GM10266 (cell line): Measurements from ENCODE around the gene LSM14A.
A peak's percentile ranks its signal among the peaks of the same experiment; 100 is the strongest.

Source experiments
- DNase-seq: peaks from one replicate; pipeline ENCODE4 v3.0.0; 2012; ENCODE audit errors: extremely low spot score
- TF ChIP-seq, protein P1 (sequence below): IDR thresholded peaks from 2 replicates; pipeline ENCODE4 v1.5.1; 2012; ENCODE audit warnings: mild to moderate bottlenecking, low read depth; ENCODE audit not compliant: control insufficient read depth, insufficient read depth; ENCODE audit errors: missing control alignments

Gene LSM14A

DNA sequence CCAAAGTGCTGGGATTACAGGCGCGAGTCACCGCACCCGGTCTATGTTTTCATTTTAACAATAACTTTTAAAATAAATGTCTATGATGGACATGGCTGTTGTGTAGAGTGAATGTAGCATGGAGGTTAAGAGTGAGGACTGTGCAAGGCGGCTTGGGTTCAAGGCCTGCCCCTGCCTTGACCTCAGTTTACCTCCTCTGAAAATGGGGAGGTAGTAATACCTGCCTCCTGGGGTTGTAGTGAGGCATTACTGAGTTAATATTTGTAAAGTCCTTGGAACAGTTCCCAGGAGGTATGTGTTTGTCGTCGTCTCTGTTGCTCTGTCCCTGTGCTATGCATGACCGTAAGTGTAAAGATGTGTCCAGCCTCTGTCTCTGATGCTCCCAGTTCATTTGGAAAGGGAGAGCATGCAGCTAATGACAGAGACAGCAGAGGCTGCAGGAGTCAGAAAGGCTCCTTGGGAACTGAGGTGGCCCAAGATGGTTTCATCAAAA is 91.5 kb downstream of the LSM14A start:
- TF ChIP-seq, protein P1, sequence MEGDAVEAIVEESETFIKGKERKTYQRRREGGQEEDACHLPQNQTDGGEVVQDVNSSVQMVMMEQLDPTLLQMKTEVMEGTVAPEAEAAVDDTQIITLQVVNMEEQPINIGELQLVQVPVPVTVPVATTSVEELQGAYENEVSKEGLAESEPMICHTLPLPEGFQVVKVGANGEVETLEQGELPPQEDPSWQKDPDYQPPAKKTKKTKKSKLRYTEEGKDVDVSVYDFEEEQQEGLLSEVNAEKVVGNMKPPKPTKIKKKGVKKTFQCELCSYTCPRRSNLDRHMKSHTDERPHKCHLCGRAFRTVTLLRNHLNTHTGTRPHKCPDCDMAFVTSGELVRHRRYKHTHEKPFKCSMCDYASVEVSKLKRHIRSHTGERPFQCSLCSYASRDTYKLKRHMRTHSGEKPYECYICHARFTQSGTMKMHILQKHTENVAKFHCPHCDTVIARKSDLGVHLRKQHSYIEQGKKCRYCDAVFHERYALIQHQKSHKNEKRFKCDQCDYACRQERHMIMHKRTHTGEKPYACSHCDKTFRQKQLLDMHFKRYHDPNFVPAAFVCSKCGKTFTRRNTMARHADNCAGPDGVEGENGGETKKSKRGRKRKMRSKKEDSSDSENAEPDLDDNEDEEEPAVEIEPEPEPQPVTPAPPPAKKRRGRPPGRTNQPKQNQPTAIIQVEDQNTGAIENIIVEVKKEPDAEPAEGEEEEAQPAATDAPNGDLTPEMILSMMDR = no peak
- DNase-seq = no peak

DNA sequence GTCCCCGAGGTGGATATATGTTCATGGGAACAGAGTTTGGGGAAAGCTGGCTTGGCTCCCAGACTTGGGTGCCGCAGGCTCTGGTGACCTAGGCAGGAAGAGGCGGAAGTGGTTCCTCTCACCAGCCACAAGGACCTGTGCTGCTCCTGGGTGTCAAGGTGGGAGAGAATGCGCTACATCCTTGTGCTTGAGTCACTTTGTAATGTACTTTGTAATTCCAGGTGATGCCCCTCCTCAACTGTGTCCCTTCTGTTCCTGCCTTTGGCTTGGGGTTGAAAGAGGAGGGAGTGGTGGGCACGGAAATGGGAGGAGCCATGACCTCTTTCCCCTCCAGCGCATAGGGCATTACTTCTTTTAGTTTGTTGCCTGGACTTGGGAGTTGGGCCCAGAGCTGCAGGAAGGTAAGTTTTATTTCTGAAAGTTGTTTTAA is 92.9 kb downstream of the LSM14A start:
- DNase-seq = no peak
- TF ChIP-seq, protein P1 = no peak

DNA sequence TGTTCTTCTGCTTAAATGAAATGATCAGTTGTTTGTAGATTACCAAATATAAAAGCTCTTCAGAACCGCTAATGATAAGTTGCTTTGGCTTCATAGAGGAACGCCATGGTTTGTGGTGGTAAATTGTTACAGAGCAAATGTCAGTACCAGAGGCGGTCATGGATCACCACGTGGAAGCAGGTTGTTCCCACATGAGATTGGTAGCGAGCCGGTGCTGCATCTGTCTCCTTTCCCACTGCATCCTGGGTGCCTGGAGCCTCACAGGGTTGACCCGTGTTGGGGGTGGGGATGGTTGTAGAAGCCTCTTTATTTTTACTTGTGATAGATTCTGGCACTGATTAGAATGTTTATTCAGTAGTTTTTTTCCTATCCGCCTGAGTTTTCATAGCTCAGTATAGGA is 96.8 kb downstream of the LSM14A start:
- DNase-seq = no peak
- TF ChIP-seq, protein P1 = no peak

DNA sequence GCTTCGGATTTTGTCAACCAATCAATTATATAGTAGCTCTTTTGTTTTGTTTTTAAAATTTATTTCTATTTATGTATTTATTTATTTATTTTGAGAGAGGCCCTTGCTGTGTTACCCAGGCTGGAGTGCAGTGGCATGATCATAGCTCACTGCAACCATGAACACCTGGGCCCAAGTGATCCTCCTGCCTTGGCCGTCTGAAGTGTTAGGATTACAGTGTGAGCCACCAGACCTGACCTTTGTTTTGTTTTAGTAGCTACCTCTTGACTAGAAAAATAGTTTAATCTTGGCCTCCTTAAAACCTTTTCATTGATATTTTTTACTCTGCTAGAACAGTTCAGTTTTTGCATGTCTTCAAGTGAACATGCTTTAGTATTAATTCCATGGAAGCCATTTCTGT is 97.2 kb downstream of the LSM14A start:
- TF ChIP-seq, protein P1 = no peak

DNA sequence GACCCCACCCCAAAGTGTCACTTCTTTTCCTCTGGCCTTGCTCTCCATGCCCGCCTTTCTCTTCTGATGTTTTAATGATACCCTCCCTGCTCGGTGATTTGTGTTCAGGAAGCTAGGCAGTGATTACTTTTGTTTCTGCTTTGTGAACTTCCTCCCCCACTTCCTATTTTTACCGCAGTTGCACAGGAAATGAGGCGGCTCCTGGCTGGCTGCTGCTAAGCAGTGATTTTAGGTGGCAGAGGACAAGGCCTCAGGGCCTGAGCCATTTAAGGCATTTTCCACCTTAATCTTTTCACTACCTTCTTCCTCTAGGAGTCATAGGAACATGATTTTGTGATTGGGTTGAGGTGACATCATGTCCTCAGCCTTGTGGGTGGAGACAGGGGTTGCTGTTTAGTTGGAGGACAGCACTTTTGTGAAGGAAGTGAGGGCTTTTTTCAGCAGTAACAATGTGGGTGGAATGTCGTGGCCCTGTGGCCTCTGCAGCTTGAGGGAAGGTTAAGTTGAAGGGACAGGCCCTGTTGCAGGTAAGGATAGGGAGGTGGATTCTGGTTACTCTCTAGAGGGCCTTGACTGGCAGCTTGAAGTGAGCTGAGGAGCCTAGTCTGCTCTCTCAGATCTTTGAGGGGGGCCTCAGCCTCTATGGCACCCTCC is 97.8 kb downstream of the LSM14A start:
- peak; percentile 58 for DNase-seq
- TF ChIP-seq, protein P1 = no peak

More for the DNA sequence above, 97.2 kb downstream of the LSM14A start:
- no peak for DNase-seq

DNA sequence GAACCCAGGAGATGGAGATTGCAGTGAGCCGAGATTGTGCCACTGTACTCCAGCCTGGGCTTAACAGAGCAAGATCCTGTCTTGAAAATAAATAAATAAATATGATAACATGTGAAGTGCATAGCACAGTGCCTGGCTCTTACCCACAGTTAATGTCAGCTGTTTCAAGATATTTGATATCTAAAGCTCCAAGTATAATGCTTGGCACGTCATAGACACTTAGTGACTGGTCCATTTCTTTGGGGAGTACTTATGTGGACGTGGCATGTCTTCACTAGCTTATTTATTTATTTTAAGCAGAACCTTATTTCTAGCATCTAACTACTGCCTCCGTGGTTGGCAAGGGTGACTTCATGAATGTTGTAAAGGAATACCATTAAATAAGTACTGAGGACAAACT is 100.8 kb downstream of the LSM14A start:
- TF ChIP-seq, protein P1 = no peak
- DNase-seq = no peak

DNA sequence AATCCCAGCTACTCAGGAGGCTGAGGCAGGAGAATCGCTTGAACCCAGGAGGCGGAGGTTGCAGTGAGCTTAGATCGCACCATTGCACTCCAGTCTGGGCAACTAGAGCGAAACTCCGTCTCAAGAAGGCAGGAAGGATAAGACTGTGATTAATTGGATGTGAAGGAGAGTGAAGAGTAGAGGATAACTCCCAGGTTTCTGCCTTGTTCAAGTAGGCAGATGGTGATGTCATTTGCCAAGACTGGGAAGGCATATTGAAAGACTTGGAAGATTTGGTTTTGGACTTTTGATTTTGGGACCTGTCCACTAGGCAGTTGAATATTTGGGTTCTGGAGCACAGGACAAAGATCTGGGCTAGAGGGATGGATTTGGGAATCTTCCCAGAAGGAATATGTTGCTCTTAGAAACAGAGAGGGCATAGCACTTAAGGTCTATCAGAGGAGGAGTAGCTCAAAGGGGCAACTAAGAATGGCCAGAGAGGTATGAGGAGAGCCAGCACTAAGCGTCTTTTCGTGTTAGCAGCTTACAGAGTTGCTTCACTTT is 102.1 kb downstream of the LSM14A start:
- TF ChIP-seq, protein P1 = no peak
- no peak for DNase-seq
